ENCODE data around the gene NRROS.

Gene NRROS

DNA sequence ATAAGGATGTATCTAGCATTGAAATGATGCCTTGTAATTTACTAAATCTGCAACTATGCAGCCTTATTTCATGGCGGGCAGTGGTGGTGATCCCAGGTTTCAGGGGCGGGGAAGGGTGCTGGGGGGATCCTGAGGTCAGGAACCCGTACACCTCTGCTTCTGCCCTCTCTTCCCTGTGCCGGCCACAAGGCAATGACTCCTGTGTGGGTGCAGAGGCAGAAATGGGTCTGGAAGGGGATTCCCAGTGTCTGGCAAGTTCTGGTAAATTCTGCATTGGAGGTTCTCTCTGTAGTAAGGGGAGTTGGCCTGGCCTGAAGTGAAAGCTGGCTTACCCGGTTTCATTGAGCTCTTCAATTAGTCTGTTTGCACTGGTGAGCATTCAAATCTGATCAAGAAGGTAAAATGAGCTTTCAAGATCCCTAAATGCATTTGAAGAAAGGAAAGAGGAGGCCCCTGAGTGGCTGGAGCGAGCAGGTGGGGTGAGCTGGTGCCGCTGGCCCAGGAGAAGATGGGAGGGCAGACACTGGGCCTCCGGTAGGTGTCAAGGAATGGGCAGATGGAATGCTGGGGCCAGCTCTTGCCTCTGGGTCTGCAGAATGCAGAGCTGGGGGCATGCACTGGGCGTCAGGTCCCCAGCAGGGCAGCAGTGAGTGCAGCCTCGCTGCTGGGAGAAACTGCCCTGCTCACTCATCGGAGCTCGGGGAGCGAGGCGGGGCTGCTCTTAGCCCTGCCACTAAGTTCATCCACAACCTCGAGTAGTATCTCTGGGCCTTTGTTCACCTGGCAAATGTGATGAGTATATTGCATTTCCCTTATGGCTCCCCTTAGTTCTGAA, 13.7 kb downstream of the NRROS start:
- FAIRE-seq: no peak

DNA sequence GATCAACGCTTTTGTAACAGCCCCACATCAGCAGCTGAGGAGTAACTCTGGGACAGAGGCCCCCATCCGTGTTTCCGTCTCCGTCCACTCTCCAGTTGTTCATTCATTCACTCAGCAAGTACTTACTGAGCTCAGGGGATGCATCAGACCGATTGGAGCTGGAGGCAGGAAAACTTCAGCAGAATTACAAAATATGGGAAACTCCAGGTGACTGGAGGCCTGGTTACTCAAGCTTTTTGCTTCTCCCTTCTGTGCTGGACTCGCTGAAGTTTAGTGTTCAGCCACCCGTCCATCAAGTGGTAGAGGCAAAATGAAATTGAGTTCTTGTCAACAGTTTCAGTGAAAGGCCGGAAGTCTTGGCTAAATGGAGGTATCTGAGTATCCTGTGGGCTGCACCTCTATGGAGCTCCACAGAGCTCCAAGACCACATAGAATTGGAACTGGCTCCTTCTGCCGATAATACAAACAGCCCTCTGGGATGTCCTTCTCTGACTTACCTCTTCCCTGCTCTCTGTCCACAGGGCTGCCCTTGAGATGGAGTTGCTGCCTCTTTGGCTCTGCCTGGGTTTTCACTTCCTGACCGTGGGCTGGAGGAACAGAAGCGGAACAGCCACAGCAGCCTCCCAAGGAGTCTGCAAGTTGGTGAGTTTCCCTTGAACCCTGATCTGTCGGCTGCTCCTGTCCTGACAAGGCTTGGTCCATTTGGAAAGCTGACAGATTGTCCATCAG, 14.7 kb downstream of the NRROS start:
- FAIRE-seq: no peak

DNA sequence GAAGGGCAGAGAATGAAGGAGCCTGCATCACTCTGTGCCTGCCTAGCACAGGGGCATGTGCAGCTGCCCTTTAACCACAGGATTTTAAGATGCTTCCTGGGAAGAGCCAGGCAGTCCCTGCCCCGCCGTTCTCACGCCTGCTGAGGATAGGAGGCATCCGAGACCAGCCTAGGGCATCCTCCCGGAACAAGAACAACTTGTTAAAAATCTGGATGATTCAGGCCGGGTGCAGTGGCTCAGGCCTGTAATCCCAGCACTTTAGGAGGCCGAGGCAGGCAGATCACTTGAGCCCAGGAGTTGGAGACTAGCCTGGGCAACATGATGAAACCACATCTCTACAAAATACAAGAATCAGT, 15.2 kb downstream of the NRROS start:
- FAIRE-seq: no peak

DNA sequence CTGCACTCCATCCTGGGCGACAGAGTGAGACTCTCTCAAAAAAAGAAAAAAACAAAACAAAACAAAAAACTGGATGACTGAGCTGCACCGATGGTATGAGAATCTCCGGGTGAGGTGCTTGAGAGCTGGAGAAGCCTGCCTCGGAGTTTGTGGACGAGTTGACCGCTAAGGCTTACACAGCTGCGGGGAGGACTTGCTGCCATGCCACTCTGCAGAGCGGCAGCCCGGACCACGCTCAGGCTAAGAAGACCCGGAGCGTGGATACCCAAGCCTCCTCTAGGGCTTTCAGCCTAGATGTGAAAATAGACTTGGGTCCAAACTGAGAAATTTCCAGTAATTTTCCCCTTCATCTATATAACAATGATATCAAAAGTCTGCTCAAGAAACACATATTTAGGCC, 16.0 kb downstream of the NRROS start:
- FAIRE-seq: no peak

DNA sequence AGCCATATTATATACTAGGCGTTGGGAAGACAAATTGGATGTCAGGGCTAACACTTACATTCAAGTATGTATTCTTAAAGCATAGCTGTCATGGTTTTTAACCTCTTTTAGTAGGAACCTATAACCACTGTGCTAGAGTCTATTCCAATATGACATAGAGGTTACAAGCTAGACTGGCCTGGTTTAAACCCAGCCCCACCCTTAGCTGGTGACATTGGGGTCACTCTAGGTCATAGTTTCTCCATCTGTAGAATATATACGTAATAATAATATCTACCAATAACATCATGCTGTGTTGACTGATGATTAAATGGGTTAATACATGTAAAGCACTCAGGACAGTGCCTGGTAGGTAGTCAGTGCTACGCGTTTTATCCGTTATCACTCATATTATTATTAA, 16.7 kb downstream of the NRROS start:
- FAIRE-seq: no peak

DNA sequence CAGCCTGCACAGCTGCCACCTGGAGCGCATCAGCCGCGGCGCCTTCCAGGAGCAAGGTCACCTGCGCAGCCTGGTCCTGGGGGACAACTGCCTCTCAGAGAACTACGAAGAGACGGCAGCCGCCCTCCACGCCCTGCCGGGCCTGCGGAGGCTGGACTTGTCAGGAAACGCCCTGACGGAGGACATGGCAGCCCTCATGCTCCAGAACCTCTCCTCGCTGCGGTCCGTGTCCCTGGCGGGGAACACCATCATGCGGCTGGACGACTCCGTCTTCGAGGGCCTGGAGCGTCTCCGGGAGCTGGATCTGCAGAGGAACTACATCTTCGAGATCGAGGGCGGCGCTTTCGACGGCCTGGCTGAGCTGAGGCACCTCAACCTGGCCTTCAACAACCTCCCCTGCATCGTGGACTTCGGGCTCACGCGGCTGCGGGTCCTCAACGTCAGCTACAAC, 20.4 kb downstream of the NRROS start:
- FAIRE-seq: no peak

DNA sequence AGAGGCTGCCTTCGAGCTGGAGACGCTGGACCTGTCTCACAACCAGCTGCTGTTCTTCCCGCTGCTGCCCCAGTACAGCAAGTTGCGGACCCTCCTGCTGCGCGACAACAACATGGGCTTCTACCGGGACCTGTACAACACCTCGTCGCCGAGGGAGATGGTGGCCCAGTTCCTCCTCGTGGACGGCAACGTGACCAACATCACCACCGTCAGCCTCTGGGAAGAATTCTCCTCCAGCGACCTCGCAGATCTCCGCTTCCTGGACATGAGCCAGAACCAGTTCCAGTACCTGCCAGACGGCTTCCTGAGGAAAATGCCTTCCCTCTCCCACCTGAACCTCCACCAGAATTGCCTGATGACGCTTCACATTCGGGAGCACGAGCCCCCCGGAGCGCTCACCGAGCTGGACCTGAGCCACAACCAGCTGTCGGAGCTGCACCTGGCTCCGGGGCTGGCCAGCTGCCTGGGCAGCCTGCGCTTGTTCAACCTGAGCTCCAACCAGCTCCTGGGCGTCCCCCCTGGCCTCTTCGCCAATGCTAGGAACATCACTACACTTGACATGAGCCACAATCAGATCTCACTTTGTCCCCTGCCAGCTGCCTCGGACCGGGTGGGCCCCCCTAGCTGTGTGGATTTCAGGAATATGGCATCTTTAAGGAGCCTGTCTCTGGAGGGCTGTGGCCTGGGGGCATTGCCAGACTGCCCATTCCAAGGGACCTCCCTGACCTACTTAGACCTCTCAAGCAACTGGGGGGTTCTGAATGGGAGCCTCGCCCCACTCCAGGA, 21.1 kb downstream of the NRROS start:
- FAIRE-seq: no peak

DNA sequence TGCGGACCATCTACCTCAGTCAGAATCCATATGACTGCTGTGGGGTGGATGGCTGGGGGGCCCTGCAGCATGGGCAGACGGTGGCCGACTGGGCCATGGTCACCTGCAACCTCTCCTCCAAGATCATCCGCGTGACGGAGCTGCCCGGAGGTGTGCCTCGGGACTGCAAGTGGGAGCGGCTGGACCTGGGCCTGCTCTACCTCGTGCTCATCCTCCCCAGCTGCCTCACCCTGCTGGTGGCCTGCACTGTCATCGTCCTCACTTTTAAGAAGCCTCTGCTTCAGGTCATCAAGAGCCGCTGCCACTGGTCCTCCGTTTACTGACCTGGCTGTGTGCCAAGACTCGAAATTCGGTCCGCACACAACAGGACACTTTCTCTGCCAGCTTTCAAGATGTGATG, 21.9 kb downstream of the NRROS start:
- no peak for FAIRE-seq

DNA sequence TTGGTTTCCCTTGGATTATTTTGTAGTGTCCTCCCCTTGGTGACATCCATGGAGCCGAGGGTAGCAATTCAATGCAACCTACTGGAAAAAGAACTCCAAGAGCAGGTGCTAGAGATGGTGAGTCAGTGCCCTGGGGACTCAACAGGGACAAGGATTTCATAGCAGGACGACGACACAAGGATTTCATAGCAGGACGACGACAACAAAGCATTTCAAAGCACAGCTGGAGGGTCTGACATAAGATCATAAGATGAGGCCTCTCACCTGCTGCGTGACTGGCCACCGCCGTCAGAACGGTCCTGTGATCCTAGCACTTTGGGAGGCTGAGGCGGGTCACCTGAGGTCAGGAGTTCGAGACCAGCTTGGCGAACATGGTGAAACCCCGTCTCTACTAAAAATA, 22.5 kb downstream of the NRROS start:
- no peak for FAIRE-seq

DNA sequence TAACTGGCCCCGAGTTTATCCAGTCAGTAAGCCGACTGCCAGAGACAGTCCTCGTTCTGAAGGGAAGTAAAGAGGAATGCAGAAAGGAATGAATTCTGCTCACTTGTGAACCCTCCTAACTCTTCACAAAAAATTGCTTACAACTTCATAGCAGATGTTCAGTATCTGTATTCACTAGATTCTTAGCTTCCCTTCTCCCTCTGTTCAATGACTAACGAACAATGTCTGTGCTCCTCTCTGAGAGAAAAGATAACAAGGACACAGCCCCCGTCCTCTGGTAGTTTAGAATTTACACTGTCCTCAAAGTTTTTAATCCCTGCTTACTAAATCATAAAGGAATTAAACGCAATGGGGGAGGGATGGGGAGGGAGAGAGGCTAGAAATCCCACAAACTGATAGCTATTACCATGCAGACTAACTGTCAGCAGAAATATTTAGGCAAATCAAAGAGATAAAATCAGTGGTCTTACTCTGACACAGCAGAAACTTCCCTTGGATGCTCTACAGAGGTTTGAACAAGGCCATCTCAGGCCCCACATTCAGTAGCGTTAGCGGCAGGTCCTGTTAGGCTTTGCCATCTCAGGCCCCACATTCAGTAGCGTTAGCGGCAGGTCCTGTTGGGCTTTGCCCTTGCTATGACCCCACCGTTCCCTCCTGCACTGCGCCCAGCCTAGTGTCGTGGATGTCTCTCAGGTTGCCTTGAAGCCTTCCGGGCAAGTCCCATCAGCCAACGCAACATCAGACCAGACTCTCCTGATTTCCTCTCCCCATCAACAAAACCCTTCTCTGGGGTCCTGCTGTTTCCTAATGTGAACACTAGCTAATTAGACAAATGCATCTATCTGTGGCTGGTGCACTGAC, 23.4 kb downstream of the NRROS start:
- no peak for FAIRE-seq

DNA sequence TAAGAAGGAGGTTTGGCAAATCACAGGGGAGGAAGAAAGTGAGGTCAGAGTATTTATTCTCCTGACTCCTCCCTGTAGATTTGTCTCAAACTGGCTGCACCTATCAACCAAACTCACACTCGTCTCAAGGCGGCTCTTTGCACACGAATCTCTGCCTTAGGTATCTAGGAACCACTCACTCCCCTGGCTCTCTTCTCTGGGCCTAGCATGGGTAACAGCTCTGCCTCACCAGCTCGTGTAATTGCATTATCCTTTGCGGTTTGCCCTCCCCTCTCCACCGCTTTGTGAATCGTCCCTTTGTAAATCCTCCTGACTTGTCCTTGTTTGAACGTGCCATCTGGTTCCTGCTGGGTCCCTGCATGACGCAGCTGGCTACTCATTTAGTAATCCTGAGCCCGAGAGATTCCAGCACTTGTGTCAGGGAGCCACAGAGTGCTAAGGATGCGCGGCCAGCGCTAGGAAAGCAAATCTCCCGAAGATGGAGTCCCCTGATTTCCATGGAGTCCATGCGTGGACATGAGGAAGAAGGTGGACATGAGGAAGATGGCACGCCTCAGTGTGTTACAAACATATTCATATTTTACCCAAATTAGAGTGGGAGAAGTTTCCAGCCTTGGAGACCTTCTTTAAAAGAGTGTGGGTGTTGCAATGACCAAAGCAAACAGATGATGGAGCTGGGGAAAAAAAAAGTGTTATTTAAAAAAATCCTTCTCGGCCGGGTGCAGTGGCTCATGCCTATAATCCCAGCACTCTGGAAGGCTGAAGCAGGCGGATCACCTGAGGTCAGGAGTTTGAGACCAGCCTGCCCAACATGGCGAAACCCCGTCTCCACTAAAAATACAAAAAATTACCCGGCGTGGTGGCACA, 26.7 kb downstream of the NRROS start:
- peak; percentile 13 for FAIRE-seq

DNA sequence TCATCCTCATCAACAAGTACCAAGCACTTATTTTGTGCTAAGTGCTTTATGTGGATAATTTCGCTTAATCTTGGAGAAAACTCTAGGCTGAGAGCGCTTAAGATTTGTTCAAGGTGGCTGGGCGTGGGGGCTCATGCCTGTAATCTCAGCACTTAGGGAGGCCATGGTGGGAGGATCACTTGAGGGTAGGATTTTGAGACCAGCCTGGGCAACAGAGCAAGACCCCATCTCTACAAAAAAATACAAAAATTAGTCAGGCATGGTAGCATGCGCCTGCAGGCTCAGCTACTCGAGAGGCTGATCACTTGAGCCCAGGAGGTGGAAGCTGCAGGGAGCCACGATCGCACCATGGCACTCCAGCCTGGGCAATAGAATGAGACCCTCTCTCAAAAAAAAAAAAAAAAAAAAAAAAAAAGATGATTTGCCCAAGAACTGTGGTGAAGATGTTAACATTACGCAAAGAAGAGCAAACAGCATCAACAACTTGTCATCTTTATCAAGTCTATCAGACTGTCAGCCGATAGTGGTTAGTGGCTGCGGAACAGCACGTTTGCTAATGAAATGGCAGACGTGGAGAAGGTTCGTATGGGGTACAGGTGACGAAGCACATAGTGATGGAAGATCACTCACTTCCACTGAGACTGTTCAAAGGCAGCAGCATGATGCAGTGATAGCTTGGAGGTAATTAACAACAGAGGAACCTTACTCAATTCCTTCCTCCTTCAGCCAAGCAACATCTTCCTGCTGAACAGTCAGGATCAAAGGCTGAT, 27.7 kb downstream of the NRROS start:
- FAIRE-seq: no peak

DNA sequence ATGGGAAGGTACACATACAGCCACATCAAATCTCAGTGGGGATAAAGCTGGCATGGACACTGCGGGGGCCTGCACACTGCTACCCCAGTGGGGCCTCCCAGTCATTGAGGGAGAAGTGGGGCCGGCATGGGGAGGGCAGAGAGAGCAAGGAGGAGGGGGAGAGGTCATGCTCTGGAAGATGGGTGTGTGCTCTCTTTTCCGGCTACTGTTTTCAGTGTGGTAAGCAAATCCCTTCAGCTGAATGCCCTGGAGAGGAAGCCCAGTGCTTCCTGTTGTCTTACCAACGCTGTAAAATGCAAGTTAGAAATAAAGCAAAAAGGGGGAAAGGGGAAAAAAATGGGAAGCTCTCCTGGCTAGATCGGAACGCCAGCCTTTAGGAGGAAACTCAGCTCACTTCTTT, 30.8 kb downstream of the NRROS start:
- FAIRE-seq: no peak

DNA sequence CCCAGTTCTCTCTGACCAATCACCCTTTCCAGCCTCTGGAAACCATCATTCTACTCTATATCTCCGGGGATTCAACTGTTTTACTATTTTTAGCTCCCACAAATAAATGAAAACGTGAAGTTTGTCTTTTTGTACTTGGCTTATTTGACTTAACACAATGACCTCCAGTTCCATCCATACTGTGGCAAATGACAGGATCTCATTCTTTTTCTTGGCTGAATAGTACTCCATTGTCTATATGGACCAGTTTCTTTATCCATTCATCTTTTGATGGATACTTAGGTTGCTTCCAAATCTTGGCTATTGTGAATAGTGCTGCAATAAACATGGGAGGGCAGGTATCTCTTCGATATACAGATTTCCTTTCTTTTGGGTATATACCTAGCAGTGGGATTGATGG, 34.1 kb downstream of the NRROS start:
- no peak for FAIRE-seq

DNA sequence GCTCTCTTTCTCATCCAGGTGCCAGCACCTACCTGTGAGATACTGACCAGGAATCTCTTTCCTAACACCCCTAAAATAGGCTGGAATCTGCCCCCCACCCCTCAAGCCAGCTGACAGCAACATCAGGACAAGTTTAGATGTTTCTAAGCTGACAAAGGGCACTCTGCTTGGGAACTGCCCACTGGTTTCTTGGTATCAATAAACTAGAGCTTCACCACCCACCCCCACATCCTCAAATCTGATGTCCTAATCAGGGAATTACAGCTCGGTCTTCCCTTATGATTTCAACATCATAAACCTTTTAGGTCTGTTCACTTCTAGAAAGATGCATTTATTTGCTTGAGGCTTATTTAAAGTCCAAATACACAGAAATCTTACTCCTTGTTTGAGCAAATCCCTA, 37.9 kb downstream of the NRROS start:
- FAIRE-seq: no peak

DNA sequence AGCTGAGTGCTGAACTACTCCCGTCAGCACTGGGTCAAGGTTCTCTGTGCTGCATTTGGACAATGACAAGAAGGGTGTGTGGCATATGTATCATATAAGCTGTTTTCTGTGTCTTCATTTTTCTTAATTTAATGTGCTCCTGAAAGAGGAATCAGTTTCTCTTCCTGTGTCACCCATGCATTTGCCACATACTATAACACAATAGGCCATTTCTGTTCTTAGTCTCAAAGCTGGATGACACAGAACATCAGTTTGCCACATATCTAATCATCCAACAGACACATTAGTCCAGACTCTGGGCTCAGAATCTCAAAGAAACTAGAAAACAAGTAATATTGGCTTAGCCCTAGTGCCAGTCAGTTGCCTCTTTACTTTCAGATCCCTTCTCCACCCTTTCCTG, 38.4 kb downstream of the NRROS start:
- no peak for FAIRE-seq

DNA sequence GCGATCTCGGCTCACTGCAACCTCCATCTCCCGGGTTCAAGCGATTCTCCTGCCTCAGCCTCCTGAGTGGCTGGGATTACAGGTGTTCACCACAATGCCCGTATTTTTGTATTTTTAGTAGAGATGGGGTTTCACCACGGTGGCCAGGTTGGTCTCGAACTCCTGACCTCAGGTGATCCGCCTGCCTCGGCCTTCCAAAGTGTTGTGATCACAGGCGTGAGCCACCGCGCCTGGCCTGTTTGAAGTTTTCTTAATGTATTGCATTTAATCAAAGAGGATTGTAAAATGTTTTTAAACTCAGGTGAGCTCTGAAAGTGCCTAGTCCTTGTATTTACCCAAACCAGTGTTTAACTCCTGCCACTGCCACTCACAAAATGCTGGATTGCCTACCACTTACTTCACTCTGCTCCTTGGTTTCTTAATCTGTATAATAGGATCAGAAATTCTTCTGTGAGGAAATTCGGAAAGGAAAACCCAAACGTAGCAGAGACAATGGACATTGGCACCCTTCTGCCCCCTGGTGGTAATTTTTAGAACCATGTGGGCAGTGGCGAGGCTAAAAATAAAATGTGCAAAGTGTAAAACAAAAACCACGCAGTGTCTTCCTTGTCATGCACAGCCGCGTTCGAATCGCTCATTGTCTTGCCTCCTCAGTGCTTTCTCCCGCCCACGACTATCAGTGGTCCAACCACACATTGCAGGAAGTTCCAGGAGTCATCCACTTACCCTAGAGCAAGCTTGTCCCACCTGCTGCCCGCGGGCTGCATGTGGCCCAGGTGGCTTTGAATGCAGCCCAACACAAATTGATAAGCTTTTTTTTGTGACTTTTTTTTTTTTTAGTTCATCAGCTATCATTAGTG, 45.3 kb downstream of the NRROS start:
- FAIRE-seq: peak; percentile 78

DNA sequence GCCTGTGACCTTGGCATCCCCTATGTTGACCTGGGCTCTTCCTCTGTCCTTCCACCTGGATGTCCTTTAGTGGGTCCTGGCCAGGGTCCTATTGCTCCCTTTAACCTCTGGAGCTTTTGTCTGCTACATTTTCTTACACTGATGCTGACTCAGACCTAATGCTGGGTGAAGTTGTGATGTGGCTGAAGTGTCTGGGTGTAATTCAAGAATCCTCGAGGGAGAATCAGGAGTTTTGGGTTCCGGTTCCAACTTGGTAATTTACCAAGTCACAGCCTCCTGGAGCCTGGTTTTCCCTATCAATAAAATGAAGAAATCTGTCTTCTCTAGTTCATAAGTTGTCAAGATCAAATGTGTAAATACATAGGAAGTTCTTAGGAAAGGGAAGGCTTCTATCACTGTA, 46.9 kb downstream of the NRROS start:
- no peak for FAIRE-seq

DNA sequence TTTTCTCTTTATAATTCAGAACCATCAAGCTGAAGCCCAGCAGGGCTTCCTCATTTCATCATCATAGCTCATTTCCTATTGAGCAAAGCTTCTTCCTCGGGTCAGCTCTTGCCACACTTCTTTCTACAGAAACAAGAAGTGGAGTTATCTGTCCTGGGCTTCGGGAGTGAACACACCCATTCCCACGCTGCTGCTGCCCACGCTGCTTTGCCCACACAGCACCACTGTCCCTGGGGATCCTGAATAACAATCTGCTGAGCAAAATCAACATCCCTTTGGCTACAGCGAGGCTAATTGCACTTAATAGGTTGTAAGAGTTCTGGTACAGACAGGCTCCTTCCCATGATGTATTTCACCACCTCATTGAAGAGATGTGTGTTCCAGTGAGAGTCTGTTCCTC, 48.9 kb downstream of the NRROS start:
- no peak for FAIRE-seq
